GM12874 (cell line): ENCODE measurements around the gene HOXB5.

ENCODE experiments used
- TF ChIP-seq, protein P1 (sequence below): IDR thresholded peaks from 2 replicates; pipeline ENCODE4 v1.5.1; 2011; ENCODE audit warnings: low read depth, mild to moderate bottlenecking, control low read depth, low read length, moderate library complexity; ENCODE audit not compliant: insufficient read depth

Gene HOXB5

GRCh38 chr17:48596000-48596734 is 2.6 kb upstream of the HOXB5 start:
- TF ChIP-seq, protein P1, sequence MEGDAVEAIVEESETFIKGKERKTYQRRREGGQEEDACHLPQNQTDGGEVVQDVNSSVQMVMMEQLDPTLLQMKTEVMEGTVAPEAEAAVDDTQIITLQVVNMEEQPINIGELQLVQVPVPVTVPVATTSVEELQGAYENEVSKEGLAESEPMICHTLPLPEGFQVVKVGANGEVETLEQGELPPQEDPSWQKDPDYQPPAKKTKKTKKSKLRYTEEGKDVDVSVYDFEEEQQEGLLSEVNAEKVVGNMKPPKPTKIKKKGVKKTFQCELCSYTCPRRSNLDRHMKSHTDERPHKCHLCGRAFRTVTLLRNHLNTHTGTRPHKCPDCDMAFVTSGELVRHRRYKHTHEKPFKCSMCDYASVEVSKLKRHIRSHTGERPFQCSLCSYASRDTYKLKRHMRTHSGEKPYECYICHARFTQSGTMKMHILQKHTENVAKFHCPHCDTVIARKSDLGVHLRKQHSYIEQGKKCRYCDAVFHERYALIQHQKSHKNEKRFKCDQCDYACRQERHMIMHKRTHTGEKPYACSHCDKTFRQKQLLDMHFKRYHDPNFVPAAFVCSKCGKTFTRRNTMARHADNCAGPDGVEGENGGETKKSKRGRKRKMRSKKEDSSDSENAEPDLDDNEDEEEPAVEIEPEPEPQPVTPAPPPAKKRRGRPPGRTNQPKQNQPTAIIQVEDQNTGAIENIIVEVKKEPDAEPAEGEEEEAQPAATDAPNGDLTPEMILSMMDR: no peak

- TF ChIP-seq, protein P1: no peak
Measured at GRCh38 chr17:48595278-48595999, 1.9 kb upstream of the HOXB5 start.

DNA sequence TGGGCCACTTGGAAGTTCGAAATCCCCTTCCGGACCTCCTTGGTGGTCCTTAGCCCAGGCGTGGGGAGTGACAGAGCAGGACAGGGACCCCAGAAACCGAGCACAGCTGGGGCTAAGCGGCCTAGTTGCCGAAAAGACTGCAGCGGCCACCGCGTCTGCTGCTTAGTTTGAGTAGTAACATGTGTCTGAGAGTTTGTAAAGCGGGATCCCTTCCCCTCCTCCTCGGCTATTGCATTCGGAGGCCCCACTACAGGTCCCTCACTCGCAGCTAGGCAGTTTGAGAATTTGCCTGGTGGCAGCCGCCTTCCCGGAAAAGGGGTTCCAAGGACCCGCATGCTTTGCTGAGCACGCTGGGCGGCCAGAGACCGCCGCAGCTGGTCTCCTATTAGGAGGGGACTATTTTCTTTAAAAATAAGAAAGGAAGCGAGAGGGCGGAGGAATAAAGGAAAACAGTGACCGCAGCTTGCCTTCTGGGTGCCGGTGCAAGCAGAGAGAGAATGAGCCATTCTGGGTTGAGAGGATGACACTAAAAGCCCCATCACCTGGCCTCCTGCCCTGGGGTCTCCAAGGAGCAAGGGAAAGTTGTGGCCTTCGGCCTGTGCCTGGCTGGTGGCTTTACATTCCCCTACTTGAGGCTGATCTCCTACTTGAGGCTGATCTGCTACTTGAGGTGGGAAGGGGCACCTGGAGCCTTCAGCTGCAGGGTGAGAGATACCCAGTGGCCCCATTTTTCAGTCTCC is 1.1 kb upstream of the HOXB5 start:
- TF ChIP-seq, protein P1: no peak

- TF ChIP-seq, protein P1: peak; percentile 98
Measured at GRCh38 chr17:48593840-48594537, 410 bp upstream of the HOXB5 start.

GRCh38 chr17:48592577-48592976 is 1.0 kb downstream of the HOXB5 start:
- TF ChIP-seq, protein P1: no peak

- TF ChIP-seq, protein P1: no peak
Measured at GRCh38 chr17:48592057-48592514, 1.5 kb downstream of the HOXB5 start.
